GM19193 (cell line): ENCODE data around the gene CTBP2.

ENCODE experiments used
- POLR2A ChIP-seq: IDR thresholded peaks from 4 replicates; pipeline ENCODE4 v1.6.1; 2011; ENCODE audit not compliant: insufficient read depth, insufficient read length; ENCODE audit errors: extremely low read depth

The CTBP2 gene

DNA sequence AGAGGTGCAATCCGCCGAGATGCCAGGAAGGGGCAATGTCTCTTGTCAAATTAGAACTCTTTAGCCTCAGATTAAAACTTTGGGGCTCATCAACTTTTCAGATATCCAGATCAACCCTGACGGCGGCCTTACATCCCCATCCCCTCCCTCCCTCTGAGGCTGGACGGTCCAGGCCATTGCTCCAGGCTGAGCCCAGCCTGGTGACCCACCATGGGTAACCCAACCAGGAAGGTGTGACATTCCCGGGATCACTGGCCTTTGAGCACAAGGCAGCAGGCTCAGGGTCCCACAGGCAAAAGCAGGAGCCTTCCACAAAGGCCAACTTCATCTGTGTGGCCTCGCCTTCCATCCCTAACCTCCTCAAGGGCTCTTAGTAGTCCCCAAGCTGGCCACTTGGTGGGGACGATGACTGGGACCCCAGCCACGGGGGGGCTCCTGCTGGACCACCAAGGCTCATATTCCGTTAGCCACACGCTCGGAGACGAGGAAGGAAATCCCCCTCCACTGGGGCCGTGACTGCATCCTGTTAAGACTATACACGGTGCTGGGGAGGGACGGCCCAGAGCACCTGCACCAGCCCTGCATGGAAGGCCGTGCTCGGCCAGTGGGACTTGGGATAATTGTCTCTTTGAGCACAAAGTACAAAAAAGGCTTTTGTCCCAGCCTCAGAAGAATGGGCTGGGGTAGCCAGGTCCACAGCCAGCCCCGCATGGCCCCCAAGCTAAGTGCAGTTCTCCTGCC, 155.6 kb downstream of the CTBP2 start:
- TF ChIP-seq POLR2A: no peak

- TF ChIP-seq POLR2A: no peak
Measured at GRCh38 chr10:125003901-125004467, 156.4 kb downstream of the CTBP2 start.

DNA sequence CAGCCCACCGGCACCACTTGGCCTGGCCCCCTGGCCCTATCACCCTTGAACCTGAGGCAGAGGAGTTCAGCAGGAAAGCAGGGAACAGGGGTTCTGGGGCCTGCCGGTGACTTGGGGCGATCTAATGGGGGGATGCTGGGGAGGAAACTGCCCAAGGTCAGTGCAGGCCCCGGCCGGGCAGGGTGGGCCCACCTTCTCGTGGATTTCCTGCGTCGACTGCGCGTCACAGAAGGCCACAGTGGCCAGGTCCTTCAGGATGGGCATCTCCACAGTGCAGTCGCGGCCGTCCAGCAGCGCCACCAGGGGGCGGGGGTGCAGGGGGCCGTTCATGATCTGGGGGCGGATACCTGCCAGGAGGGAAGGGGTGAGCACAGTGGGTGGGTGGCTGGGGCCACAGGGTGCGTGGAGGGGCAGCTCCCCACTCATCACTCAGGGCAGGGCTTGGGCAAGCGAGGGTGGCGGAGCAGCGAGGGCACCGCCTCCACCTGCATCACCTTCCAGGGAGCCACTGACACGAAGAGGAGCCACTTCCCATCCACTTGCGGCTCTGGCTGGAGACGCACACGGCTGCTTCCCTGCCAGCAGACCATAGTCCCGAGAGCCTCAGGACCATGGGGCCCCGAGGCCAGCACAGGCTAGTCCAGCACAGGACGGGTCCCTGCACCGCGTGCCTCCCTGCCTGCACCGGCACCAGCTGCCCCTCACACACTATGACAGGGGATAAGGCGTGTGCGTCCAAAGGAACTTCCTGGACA, 157.0 kb downstream of the CTBP2 start:
- no peak for TF ChIP-seq POLR2A

DNA sequence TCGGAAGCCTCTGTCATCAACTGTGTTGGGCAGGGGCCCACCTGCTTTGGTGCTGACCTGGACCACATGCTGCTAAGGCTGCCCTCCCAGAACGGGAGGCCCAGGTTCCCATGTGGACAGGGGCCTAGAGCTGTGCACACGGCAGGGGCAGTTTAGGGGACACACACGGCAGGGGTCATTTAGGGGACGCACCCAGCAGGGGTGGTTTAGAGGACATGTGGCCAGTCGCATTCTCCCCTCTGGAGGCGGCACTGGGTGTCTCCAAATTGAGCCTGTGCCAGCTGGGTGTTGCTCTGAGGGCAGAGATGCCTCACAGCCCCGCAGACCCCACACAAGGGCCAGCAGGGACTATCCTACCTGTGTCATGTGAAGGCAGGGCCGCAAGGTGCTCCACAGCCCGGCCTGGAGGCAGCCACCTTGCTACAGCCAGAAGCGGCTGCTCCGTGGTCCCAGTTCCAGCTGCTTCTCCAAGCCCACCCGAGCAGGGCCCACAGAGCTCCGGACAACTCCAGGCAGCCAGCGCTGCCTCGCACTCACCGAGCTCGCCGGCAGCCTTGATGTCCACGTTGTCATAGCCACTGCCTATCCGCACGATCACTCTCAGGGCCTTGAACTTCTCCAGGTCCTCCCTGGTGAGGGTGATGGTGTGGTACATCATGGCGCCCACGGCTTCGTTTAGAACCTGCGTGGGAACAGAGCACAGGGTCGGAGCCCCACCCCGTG, 157.8 kb downstream of the CTBP2 start:
- TF ChIP-seq POLR2A: no peak

GRCh38 chr10:125002047-125002422, 158.3 kb downstream of the CTBP2 start:
- no peak for TF ChIP-seq POLR2A

- no peak for TF ChIP-seq POLR2A
Measured at GRCh38 chr10:125001313-125002046, 158.9 kb downstream of the CTBP2 start.

DNA sequence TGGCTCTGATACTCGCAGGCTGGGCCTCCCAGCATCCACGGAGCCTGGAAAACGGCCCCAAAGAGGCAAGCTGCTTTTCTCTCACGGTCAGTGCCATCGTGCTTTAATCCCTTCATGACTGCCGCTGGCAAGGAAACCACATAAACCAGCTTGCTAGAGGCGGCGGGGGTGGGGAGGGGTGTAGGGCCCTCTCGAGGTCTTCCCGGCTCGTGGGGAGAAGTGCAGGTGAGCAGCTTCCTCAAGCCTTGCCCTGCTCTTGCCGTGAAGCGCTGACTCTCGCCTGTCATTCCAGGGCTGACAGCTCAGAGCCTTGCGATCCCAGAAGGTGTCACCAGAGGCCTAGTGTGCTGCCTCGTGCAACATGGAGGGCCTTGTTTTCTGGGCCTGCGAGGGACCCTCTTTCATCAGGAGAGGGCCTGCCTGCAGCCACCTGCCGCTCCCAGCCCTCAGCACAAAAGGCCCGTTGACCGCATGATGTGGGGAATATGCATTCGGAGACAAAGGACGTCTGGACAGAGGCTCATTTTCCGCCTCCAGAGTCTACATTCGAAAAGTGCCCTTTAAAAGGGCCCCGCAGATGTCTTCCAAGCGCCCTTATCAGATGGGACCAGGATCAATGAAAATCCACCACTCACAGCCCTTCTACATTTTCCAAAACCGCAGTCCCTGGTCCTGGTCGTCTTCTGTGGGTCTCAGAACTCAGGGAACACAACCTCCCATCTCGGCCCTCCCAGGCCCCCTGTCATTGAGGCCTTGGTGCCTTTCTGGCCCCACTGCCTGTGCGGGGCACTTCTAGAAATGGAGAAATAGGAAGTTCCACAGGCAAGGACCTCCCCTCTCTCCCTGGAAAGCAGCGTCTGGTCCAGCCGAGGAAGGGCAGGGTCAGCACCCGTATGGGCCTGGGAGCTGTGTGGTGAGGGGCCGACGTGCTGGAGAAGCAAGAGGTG, 159.7 kb downstream of the CTBP2 start:
- TF ChIP-seq POLR2A: no peak

DNA sequence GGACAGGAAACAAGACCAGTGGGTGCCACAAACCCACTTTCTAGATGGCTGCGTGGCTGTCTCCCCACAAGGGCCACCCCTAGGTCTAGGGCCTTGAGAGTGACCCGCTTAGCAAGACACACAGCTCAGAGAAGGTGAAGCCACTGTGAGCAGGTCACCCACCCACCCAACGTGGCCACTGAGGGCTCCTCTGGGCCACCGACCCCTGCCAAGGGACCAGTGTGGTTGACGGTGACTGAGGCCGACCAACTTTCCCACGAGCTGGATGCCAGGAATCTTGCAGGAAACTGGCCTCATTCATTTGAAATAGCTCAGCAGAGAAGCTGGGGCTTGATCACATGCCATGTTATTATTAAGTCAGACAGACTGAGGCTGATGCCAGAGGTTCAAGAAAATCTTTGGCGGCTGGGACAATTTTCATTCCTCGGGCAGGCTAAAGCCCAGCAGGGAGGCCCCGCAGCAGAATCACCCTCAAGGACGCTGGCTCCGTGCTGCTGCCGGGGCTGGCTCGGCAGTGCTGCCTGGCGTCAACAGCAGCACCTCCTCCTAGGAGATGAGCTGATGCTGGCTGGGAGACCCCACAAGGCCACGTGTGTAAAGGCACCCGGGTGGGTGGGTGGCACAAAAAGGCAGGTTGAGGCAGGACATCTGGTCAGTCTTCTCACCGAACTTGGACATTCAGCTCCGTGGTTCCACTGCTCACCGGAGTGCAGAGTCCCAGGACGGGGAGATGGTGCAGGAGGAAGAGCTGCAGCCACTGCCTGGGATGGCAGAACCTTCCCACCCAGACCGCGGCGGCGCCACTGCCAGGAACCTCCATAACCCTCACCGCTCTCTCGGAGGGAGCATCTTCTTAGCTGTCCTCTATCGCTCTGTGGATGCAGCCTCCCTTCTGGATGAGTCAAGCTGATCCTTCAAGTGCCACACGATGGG, 160.7 kb downstream of the CTBP2 start:
- no peak for TF ChIP-seq POLR2A

GRCh38 chr10:124998624-124999291, 161.6 kb downstream of the CTBP2 start:
- no peak for TF ChIP-seq POLR2A

GRCh38 chr10:124997771-124998623, 162.4 kb downstream of the CTBP2 start:
- TF ChIP-seq POLR2A: no peak

- TF ChIP-seq POLR2A: no peak
Measured at GRCh38 chr10:124997306-124997705, 163.1 kb downstream of the CTBP2 start.
